Cardiac fibroblast (primary cell): ENCODE data around the gene RNF2.

Experiments used
- DNase-seq, 2 donors: peaks; one replicate each; pipeline versions ENCODE4 v3.0.0 to v3.0.0-alpha.2; 2010; ENCODE audit warnings: low read depth in 2 of 2
- H3K4me3 ChIP-seq, 2 donors: replicated peaks in 1 of 2; 1 replicate in 1 of 2; 2 replicates in 1 of 2; pipeline ENCODE4 v1.5.1; 2011; ENCODE audit warnings: low read depth in 2 of 2, low read length in 2 of 2, mild to moderate bottlenecking in 2 of 2, moderate library complexity in 1 of 2
- TF ChIP-seq, protein P1 (sequence below): IDR thresholded peaks from one replicate; pipeline ENCODE4 v1.5.1; 2011; ENCODE audit warnings: low read depth, mild to moderate bottlenecking, low read length, inconsistent platforms

RNF2 gene

GRCh38 chr1:185017338-185017737 is 28.0 kb upstream of the RNF2 start:
- H3K4me3 ChIP-seq = no peak overlapping the region
- TF ChIP-seq, protein P1, sequence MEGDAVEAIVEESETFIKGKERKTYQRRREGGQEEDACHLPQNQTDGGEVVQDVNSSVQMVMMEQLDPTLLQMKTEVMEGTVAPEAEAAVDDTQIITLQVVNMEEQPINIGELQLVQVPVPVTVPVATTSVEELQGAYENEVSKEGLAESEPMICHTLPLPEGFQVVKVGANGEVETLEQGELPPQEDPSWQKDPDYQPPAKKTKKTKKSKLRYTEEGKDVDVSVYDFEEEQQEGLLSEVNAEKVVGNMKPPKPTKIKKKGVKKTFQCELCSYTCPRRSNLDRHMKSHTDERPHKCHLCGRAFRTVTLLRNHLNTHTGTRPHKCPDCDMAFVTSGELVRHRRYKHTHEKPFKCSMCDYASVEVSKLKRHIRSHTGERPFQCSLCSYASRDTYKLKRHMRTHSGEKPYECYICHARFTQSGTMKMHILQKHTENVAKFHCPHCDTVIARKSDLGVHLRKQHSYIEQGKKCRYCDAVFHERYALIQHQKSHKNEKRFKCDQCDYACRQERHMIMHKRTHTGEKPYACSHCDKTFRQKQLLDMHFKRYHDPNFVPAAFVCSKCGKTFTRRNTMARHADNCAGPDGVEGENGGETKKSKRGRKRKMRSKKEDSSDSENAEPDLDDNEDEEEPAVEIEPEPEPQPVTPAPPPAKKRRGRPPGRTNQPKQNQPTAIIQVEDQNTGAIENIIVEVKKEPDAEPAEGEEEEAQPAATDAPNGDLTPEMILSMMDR = no peak
- peak; percentile 81 to 91 for DNase-seq

DNA sequence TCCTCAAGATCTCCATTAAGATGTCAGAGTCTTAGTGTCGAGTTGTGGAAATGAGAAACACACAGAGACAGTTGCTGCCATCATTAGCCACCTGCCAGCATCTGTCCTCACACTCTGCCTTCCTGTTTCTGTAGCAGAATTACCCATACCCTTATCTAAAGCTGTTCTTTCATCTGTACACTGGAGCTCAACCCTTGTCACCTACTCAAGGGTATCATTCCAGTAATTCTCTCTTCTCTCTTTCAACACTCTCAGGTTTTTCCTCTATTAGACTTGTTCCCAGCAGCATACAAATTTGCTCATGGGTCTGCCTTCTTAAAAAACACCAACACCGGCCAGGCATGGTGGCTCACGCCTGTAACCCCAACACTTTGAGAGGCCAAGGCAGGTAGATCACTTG is 27.4 kb upstream of the RNF2 start:
- TF ChIP-seq, protein P1 = no peak
- no peak for DNase-seq
- no peak overlapping the region for H3K4me3 ChIP-seq

GRCh38 chr1:185027252-185027882 is 18.0 kb upstream of the RNF2 start:
- H3K4me3 ChIP-seq = no peak overlapping the region
- no peak for DNase-seq
- TF ChIP-seq, protein P1 = no peak

DNA sequence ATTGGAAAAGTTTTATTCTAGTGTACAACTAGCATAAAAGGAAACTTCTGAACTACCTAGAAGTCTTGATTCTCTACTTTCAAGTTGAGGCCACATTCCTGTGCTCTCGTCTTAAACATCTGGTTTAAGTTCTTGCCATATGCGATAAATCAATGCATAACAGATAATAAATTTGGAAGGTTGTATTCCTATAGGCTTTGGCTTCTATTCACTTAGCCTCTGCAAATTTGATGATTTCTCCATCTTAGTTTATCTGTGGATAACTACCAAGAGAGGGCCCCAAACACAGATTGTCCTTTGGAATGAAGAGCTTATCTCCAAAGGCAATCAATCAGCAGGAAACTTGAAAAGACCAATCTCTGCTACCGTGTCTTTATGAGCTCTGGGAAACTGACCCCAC is 11.7 kb upstream of the RNF2 start:
- no peak for DNase-seq
- TF ChIP-seq, protein P1 = no peak
- no peak overlapping the region for H3K4me3 ChIP-seq

GRCh38 chr1:185035258-185035657 is 10.1 kb upstream of the RNF2 start:
- TF ChIP-seq, protein P1 = no peak
- no peak for DNase-seq
- no peak overlapping the region for H3K4me3 ChIP-seq

DNA sequence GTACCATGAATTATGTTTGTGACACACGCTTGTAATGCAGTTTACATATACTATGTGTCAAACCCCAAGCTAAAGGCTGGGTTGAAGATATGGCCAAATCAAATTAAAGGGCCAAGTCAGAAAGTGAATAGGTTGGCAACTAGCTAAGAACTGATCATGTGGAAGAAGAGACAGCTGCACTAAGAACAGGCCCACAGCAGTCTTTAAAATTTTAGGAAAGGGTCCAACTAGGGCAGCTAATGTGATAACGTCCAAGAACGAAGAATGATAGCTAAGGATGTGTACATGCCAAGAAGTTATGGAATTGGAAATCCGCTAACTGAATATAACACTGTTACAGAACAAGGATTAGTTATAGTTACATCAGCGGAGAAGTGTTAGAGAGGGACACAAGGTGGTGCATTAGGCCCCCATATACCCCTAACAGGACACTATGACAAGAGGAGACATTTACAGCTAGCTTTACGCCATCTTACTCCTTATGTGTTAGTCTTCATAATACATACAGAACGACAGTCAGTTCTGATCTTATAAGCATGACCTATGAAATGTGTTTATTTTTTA is 6.5 kb upstream of the RNF2 start:
- TF ChIP-seq, protein P1 = no peak
- no peak for DNase-seq
- H3K4me3 ChIP-seq = no peak overlapping the region
